Lower leg skin (tissue), 3 donors: ENCODE results near the gene LILRA6.

Experiments
- POLR2A ChIP-seq, 2 donors: fragments of 450-650 bp; IDR thresholded peaks; one replicate each; pipeline ENCODE4 v1.6.1; 2016 to 2017; ENCODE audit warnings: antibody characterized with exemption in 2 of 2, mild to moderate bottlenecking in 1 of 2, moderate library complexity in 1 of 2
- TF ChIP-seq, protein P1 (sequence below), 3 donors: fragments of 450-650 bp; IDR thresholded peaks; one replicate each; pipeline ENCODE4 v1.5.1; 2016; ENCODE audit warnings: antibody characterized with exemption in 3 of 3, mild to moderate bottlenecking in 3 of 3, moderate library complexity in 2 of 3

DNA sequence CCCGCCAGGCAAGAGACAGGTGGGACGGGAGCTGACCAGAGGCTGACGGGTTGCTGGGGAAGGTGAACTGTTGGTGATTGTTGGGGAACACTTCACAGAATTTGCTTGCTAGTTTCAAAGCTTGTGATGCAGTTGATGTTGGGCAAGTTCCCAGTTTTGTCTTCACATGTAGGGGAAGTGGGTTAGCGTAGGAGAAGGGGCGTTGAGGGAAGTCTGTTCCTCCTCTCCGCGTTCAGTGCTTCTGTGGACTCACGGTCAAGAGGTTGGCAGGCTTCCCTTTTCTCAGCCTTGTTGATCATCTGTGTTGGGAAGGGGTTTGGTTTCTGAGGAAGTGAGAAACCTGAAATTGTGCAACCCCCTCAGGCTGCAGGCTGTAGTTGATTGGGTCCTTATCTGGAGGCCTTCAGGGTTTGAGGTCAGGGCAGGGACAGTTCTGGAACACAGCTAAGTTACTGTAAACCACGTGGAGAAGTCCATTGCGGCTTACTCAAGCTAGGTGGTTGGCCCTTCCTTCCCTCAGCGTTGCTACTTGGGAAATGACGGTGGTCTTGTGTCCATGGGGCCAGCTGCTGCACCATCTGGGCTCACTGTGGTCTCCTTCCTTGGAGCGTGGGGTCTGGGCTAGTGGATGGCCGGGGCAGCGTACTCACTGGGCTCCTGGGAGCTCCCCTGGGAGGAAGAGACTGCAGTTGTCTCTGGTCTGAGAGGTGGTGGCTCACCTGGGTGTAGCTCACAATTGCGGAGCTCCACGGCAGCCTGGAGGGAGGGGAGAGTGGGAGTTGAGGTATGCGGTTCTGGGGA, 34.4 kb downstream of the LILRA6 start:
- no peak for TF ChIP-seq POLR2A (IDR thresholded peaks at IDR 0.05)
- TF ChIP-seq, protein P1, sequence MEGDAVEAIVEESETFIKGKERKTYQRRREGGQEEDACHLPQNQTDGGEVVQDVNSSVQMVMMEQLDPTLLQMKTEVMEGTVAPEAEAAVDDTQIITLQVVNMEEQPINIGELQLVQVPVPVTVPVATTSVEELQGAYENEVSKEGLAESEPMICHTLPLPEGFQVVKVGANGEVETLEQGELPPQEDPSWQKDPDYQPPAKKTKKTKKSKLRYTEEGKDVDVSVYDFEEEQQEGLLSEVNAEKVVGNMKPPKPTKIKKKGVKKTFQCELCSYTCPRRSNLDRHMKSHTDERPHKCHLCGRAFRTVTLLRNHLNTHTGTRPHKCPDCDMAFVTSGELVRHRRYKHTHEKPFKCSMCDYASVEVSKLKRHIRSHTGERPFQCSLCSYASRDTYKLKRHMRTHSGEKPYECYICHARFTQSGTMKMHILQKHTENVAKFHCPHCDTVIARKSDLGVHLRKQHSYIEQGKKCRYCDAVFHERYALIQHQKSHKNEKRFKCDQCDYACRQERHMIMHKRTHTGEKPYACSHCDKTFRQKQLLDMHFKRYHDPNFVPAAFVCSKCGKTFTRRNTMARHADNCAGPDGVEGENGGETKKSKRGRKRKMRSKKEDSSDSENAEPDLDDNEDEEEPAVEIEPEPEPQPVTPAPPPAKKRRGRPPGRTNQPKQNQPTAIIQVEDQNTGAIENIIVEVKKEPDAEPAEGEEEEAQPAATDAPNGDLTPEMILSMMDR (IDR thresholded peaks at IDR 0.05), result no peak
